Measurements from ENCODE around the gene TBC1D4.

DNA sequence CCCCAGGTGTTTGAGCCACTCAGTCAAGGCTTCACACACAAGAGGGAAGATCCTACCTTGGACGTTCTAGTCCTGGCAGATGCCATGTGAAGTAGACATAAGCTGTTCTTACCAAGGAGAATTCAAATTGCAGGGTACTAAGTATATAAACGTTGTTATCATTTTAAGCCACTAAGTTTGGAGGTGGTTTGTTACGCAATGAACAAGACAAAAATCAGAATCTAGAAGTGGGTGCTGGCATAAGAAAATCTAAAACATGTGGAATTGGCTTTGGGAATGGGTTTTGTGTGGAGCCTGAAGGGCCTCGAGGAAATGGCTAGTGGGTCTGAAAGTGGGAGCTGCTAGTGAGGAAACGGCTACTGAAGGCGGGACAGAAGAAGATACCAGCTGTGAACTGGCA, 83.9 kb downstream of the TBC1D4 start:
- TF ChIP-seq, protein P1, sequence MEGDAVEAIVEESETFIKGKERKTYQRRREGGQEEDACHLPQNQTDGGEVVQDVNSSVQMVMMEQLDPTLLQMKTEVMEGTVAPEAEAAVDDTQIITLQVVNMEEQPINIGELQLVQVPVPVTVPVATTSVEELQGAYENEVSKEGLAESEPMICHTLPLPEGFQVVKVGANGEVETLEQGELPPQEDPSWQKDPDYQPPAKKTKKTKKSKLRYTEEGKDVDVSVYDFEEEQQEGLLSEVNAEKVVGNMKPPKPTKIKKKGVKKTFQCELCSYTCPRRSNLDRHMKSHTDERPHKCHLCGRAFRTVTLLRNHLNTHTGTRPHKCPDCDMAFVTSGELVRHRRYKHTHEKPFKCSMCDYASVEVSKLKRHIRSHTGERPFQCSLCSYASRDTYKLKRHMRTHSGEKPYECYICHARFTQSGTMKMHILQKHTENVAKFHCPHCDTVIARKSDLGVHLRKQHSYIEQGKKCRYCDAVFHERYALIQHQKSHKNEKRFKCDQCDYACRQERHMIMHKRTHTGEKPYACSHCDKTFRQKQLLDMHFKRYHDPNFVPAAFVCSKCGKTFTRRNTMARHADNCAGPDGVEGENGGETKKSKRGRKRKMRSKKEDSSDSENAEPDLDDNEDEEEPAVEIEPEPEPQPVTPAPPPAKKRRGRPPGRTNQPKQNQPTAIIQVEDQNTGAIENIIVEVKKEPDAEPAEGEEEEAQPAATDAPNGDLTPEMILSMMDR (IDR thresholded peaks at IDR 0.05 in 8 of 11, conservative IDR thresholded peaks at IDR 0.05 in 3 of 11), result no peak
- TF ChIP-seq POLR2AphosphoS5 (IDR thresholded peaks at IDR 0.05), result no peak
- no peak for TF ChIP-seq POLR2A (IDR thresholded peaks at IDR 0.05)
